Aorta (tissue), 5 donors: Measurements from ENCODE around the gene KCNT1. TPM values are rescaled to one million over a fixed set of nuclear protein-coding genes. Genes with fewer than 3 reads are reported as not detected.

Source experiments
- ATAC-seq: fragments of 200-7000 bp; cut with Tn5 transposase; one replicate; pipeline ENCODE4 v1.9.1; 2022; ENCODE audit warnings: moderate library complexity; ENCODE audit not compliant: low FRiP score
- DNase-seq, 2 donors: peaks; one replicate each; pipeline ENCODE4 v3.0.0-alpha.2; 2020
- H3K27ac ChIP-seq, 2 donors: one replicate each; pipeline ENCODE4 v1.5.1; 2013; ENCODE audit warnings: low read length in 2 of 2, mild to moderate bottlenecking in 2 of 2, moderate library complexity in 2 of 2, control low read depth in 1 of 2, inconsistent platforms in 1 of 2, low read depth in 1 of 2
- H3K27me3 ChIP-seq, 2 donors: one replicate each; pipeline ENCODE4 v1.6.1; 2013; ENCODE audit warnings: control low read depth in 1 of 2, low read length in 1 of 2, mild to moderate bottlenecking in 1 of 2, moderate library complexity in 1 of 2; ENCODE audit not compliant: insufficient read depth in 2 of 2, control insufficient read depth in 1 of 2
- H3K36me3 ChIP-seq, 2 donors: one replicate each; pipeline ENCODE4 v1.6.1; 2013; ENCODE audit warnings: control low read depth in 1 of 2, low read length in 1 of 2, mild to moderate bottlenecking in 1 of 2; ENCODE audit not compliant: insufficient read depth in 2 of 2, control insufficient read depth in 1 of 2
- H3K4me1 ChIP-seq, 2 donors: one replicate each; pipeline ENCODE4 v1.6.1; 2013; ENCODE audit warnings: low read length in 2 of 2, control low read depth in 1 of 2, mild to moderate bottlenecking in 1 of 2, moderate library complexity in 1 of 2; ENCODE audit not compliant: insufficient read depth in 2 of 2, control insufficient read depth in 1 of 2
- H3K4me3 ChIP-seq, 2 donors: one replicate each; pipeline ENCODE4 v1.5.1; 2013; ENCODE audit warnings: low read length in 2 of 2, control low read depth in 1 of 2, mild to moderate bottlenecking in 1 of 2
- H3K9me3 ChIP-seq: one replicate; pipeline ENCODE4 v1.6.1; 2013; ENCODE audit warnings: mild to moderate bottlenecking, low read length; ENCODE audit not compliant: control insufficient read depth
- WGBS, 2 donors: extraction: QIAGEN DNeasy Blood & Tissue Kit; methylation state at CpG; one replicate each; pipeline ENCODE4 v1.1.7; 2013; 5-methylcytosine and 5-hydroxymethylcytosine counted together
- intact Hi-C, 2 donors: fragments of 100-400 bp; cut with DNase I; formaldehyde crosslinking; loops; one replicate each; pipeline versions ENCODE4 v1.14.2 to v1.15.0; 2022
- polyA plus RNA-seq, 2 donors: library from polyadenylated mRNA; stranded (reverse); fragments of 200-250 nt; gene quantifications; one replicate each; pipeline ENCODE4 v1.2.3, GENCODE V29; 2013
- total RNA-seq, 2 donors: library from RNA; stranded (reverse); fragmentation: NEBNext Ultra II Directional; extraction: Animal tissue kit (Norgen Biotek cat#: 25700); gene quantifications; one replicate each; pipeline ENCODE4 v1.2.1, GENCODE V29; 2021
- donor health status: healthy with polysubstance abuse.
- donor health status: Bipolar disorder and iron deficiency.
- donor health status: DM: no; HTN: no; CAD: no.
- donor health status: DM: no; HTN: no; CAD: no.
- donor health status: DM: yes; HTN: yes; CAD: no.

KCNT1 gene
- total and polyA plus RNA-seq, 4 donors = 0.16 to 0.78 TPM; not detected in 2

GRCh38 chr9:135827866-135828580 lies 126.0 kb downstream of the KCNT1 start:
- Histone ChIP-seq H3K9me3 (no peaks in the 10 kb centered on the region), H3K27me3 (no peaks in the 10 kb centered on the region), H3K4me3 (no peak overlapping the region), H3K27ac (no peak overlapping the region), H3K36me3 (peaks cover 0 to under 1% of the 10 kb centered on the region in 2 donors), H3K4me1 (no peaks in the 10 kb centered on the region)
- 97 to 98% methylated on average over 13 of the region's 13 CpGs for WGBS, 2 donors
- DNase-seq (no peak), ATAC-seq (no peak)
- intact Hi-C loops = no loop called here

GRCh38 chr9:135828656-135829055 lies 126.7 kb downstream of the KCNT1 start:
- H3K4me3 ChIP-seq = no peak overlapping the region
- WGBS, 2 donors = 97 to 99% methylated on average over 5 of the region's 5 CpGs
- no peak overlapping the region for H3K27ac ChIP-seq
- no peaks in the 10 kb centered on the region for H3K27me3 ChIP-seq
- no peak for ATAC-seq
- DNase-seq = no peak
- no peaks in the 10 kb centered on the region for H3K4me1 ChIP-seq
- H3K36me3 ChIP-seq = no peaks in the 10 kb centered on the region
- no peaks in the 10 kb centered on the region for H3K9me3 ChIP-seq
- intact Hi-C loops = no loop called here

DNA sequence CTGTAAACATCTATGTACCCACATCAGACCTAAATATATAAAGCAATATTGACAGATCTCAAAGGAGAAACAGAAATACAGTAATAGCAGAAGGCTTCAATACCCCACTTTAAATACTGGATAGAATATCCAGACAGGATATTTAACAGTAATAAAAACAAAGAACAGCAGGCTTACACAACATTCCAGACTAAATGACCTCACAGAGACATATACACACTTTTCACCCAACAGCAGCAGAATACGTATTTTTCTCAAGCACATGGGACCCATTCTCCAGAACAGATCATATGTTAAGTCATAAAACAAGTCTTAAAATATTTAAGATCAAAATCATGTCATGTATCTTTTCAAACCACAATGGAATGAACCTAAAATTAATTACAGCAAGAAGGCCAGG lies 128.5 kb downstream of the KCNT1 start:
- H3K9me3 ChIP-seq = no peaks in the 10 kb centered on the region
- 81 to 85% methylated on average over 1 of the region's 1 CpG for WGBS, 2 donors
- intact Hi-C loops = no loop called here
- H3K27ac ChIP-seq = no peak overlapping the region
- no peaks in the 10 kb centered on the region for H3K4me1 ChIP-seq
- DNase-seq (no peak), ATAC-seq (no peak)
- H3K27me3 ChIP-seq = no peaks in the 10 kb centered on the region
- no peaks in the 10 kb centered on the region for H3K36me3 ChIP-seq
- no peak overlapping the region for H3K4me3 ChIP-seq

- Histone ChIP-seq H3K4me3 (no peak overlapping the region), H3K9me3 (no peaks in the 10 kb centered on the region), H3K27ac (no peak overlapping the region), H3K4me1 (no peaks in the 10 kb centered on the region), H3K27me3 (no peaks in the 10 kb centered on the region), H3K36me3 (no peaks in the 10 kb centered on the region)
- DNase-seq (no peak), ATAC-seq (no peak)
- 89 to 91% methylated on average over 3 of the region's 3 CpGs for WGBS, 2 donors
- intact Hi-C loops = no loop called here
These were observed 131.9 kb downstream of the KCNT1 start for GRCh38 chr9:135833864-135834263.

DNA sequence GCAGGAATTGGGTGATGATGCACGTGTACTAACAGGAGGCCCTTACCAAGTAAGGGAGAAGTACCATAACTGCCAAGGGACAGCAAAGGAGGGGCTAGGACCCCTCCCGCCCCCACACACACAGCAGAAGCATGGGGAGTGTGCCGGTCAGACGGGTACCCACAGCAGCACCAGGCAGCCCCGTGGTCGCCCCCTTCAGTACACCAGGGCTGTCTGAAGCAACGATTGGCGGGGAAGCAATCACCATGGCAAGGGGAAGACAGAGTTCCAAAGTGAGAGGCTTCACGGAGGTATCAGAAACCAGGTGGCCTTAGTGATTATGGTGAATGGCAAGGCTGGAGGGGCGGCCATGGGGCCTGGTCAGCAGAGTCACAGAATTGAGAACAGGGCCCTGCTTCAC lies 133.1 kb downstream of the KCNT1 start:
- H3K9me3 ChIP-seq = no peaks in the 10 kb centered on the region
- DNase-seq (peak in 1 of 2 donors; percentile 34), ATAC-seq (no peak)
- no peaks in the 10 kb centered on the region for H3K4me1 ChIP-seq
- H3K27me3 ChIP-seq = no peaks in the 10 kb centered on the region
- no peaks in the 10 kb centered on the region for H3K36me3 ChIP-seq
- 87% methylated on average over 10 of the region's 10 CpGs for WGBS, 2 donors
- no peak overlapping the region for H3K27ac ChIP-seq
- intact Hi-C loops = no loop called here
- H3K4me3 ChIP-seq = no peak overlapping the region

GRCh38 chr9:135839516-135839915 lies 137.5 kb downstream of the KCNT1 start:
- Histone ChIP-seq H3K36me3 (no peaks in the 10 kb centered on the region), H3K27me3 (no peaks in the 10 kb centered on the region), H3K4me1 (no peaks in the 10 kb centered on the region), H3K27ac (no peak overlapping the region), H3K9me3 (no peaks in the 10 kb centered on the region), H3K4me3 (no peak overlapping the region)
- intact Hi-C loops = no loop called here
- WGBS, 2 donors = 95 to 97% methylated on average over 11 of the region's 11 CpGs
- DNase-seq (peak in 1 of 2 donors; percentile 45), ATAC-seq (no peak)

DNA sequence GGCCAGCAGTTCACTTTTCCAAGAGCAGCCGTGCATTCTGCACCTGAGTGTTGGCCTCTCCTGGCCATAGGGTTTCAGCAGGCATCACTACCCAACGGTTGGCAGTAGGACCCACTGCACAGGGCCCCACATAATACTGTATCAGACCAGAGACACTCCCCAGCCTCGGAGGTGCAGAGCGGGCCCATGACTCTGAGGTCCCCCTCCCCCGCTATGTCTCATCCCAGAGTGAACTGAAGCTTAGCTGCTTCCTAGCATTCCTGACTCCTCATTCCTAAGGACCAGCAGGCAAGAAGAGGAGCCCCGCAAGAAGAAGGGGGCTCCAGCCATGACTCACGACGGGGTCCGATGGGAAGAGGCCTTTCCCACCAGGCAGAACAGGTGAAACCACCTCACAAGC lies 138.1 kb downstream of the KCNT1 start:
- Histone ChIP-seq H3K27ac (no peak overlapping the region), H3K27me3 (no peaks in the 10 kb centered on the region), H3K36me3 (no peaks in the 10 kb centered on the region), H3K4me1 (no peaks in the 10 kb centered on the region), H3K9me3 (no peaks in the 10 kb centered on the region), H3K4me3 (no peak overlapping the region)
- no peak for DNase-seq
- intact Hi-C loops = no loop called here
- ATAC-seq = no peak
- 95 to 96% methylated on average over 9 of the region's 9 CpGs for WGBS, 2 donors

- H3K4me1 ChIP-seq = no peaks in the 10 kb centered on the region
- H3K9me3 ChIP-seq = no peaks in the 10 kb centered on the region
- 92% methylated on average over 7 of the region's 7 CpGs for WGBS, 2 donors
- ATAC-seq (no peak), DNase-seq (no peak)
- no peaks in the 10 kb centered on the region for H3K36me3 ChIP-seq
- H3K4me3 ChIP-seq = no peak overlapping the region
- H3K27ac ChIP-seq = no peak overlapping the region
- intact Hi-C loops = no loop called here
- no peaks in the 10 kb centered on the region for H3K27me3 ChIP-seq
These were observed 138.6 kb downstream of the KCNT1 start for GRCh38 chr9:135840539-135840938.
